ENCODE data around the gene CTTN.

CTTN gene

GRCh38 chr11:70473873-70474690, 75.8 kb downstream of the CTTN start:
- DNase-seq (ENCODE audit: low read depth in 2 of 2) = no peak

- DNase-seq (ENCODE audit: low read depth in 2 of 2) = no peak
Measured at GRCh38 chr11:70474710-70475109, 76.4 kb downstream of the CTTN start.

GRCh38 chr11:70476669-70477068, 78.3 kb downstream of the CTTN start:
- no peak for DNase-seq (ENCODE audit: low read depth in 2 of 2)

GRCh38 chr11:70477176-70477575, 78.8 kb downstream of the CTTN start:
- DNase-seq (ENCODE audit: low read depth in 2 of 2) = no peak

GRCh38 chr11:70477609-70478008, 79.3 kb downstream of the CTTN start:
- no peak for DNase-seq (ENCODE audit: low read depth in 2 of 2)

GRCh38 chr11:70478166-70478890, 80.0 kb downstream of the CTTN start:
- no peak for DNase-seq (ENCODE audit: low read depth in 2 of 2)

- DNase-seq (ENCODE audit: low read depth in 2 of 2) = no peak
Measured at GRCh38 chr11:70480711-70481110, 82.4 kb downstream of the CTTN start.

- no peak for DNase-seq (ENCODE audit: low read depth in 2 of 2)
Measured at GRCh38 chr11:70481625-70482528, 83.5 kb downstream of the CTTN start.

- DNase-seq (ENCODE audit: low read depth in 2 of 2) = no peak
Measured at GRCh38 chr11:70482529-70482917, 84.2 kb downstream of the CTTN start.

GRCh38 chr11:70483077-70483861, 84.9 kb downstream of the CTTN start:
- DNase-seq (ENCODE audit: low read depth in 2 of 2) = no peak

GRCh38 chr11:70483917-70484316, 85.6 kb downstream of the CTTN start:
- no peak for DNase-seq (ENCODE audit: low read depth in 2 of 2)

- no peak for DNase-seq (ENCODE audit: low read depth in 2 of 2)
Measured at GRCh38 chr11:70485326-70486025, 87.1 kb downstream of the CTTN start.

- DNase-seq (ENCODE audit: low read depth in 2 of 2) = no peak
Measured at GRCh38 chr11:70486026-70486415, 87.7 kb downstream of the CTTN start.
